Measurements from ENCODE around the gene ZNF83. TPM values are rescaled to one million over a fixed set of nuclear protein-coding genes. Genes with fewer than 3 reads are reported as not detected.
A peak's percentile ranks its signal among the peaks of the same experiment; 100 is the strongest.

ZNF83 gene
- total RNA-seq, 4 donors from 2014 or later = 10.3 to 45.8 (median 15.8) TPM

- intact Hi-C loops (cut with DNase I) = no loop called here
- 77 to 83% methylated on average over 2 to 6 of the region's 6 CpGs for WGBS, 2 donors
- no peak for DNase-seq
- TF ChIP-seq POLR2A (IDR thresholded peaks at IDR 0.05) (no peak), CTCF (IDR thresholded peaks at IDR 0.05) (no peak)
- Histone ChIP-seq H3K27me3 (no peaks in the 10 kb centered on the region), H3K4me3 (no peak overlapping the region), H3K4me1 (peaks cover 0 to 10% (median 0%) of the 10 kb centered on the region in 3 donors), H3K27ac (peak overlapping the region in 2 of 4 donors; percentile 61 to 70), H3K9me3 (peaks cover 0 to 16% (median 0%) of the 10 kb centered on the region in 3 donors), H3K36me3 (peaks cover 0 to 60% (median 0%) of the 10 kb centered on the region in 3 donors)
Observed at GRCh38 chr19:52665529-52665928, 27.4 kb upstream of the ZNF83 start.

GRCh38 chr19:52665027-52665426 is 26.9 kb upstream of the ZNF83 start:
- DNase-seq = no peak
- Histone ChIP-seq H3K36me3 (peaks cover 0 to 64% (median 0%) of the 10 kb centered on the region in 3 donors), H3K4me1 (peaks cover 0 to 10% (median 0%) of the 10 kb centered on the region in 3 donors), H3K4me3 (no peak overlapping the region), H3K27ac (peak overlapping the region; percentile 17 to 70 (median 58)), H3K27me3 (no peaks in the 10 kb centered on the region), H3K9me3 (peaks cover 0 to 11% (median 0%) of the 10 kb centered on the region in 3 donors)
- TF ChIP-seq POLR2A (IDR thresholded peaks at IDR 0.05) = no peak
- TF ChIP-seq CTCF (IDR thresholded peaks at IDR 0.05) = no peak
- 93 to 98% methylated on average over 4 of the region's 4 CpGs for WGBS, 2 donors
- intact Hi-C loops (cut with DNase I) = no loop called here

GRCh38 chr19:52664461-52664860 is 26.3 kb upstream of the ZNF83 start:
- Histone ChIP-seq H3K36me3 (peaks cover 0 to 67% (median 0%) of the 10 kb centered on the region in 3 donors), H3K9me3 (peaks cover 0 to 10% (median 0%) of the 10 kb centered on the region in 3 donors), H3K4me3 (no peak overlapping the region), H3K4me1 (peaks cover 0 to 10% (median 0%) of the 10 kb centered on the region in 3 donors), H3K27me3 (no peaks in the 10 kb centered on the region), H3K27ac (peak overlapping the region in 3 of 4 donors; percentile 54 to 70 (median 61))
- 74 to 76% methylated on average over 4 to 5 of the region's 5 CpGs for WGBS, 2 donors
- no peak for DNase-seq
- intact Hi-C loops (cut with DNase I) = no loop called here
- TF ChIP-seq POLR2A (IDR thresholded peaks at IDR 0.05) (no peak), CTCF (IDR thresholded peaks at IDR 0.05) (no peak)

- H3K27me3 ChIP-seq = no peaks in the 10 kb centered on the region
- peaks cover 0 to 20% (median 0%) of the 10 kb centered on the region in 3 donors for H3K9me3 ChIP-seq
- H3K4me1 ChIP-seq = peaks cover 0 to 10% (median 0%) of the 10 kb centered on the region in 3 donors
- WGBS, 2 donors = 67 to 95% methylated on average over 3 of the region's 3 CpGs
- no peak for DNase-seq
- TF ChIP-seq POLR2A (IDR thresholded peaks at IDR 0.05) (no peak), CTCF (IDR thresholded peaks at IDR 0.05) (no peak)
- H3K4me3 ChIP-seq = no peak overlapping the region
- H3K36me3 ChIP-seq = peaks cover 0 to 74% (median 0%) of the 10 kb centered on the region in 3 donors
- H3K27ac ChIP-seq = no peak overlapping the region
- intact Hi-C loops (cut with DNase I) = no loop called here
Observed at GRCh38 chr19:52662631-52663030, 24.5 kb upstream of the ZNF83 start.

GRCh38 chr19:52660981-52661380 is 22.8 kb upstream of the ZNF83 start:
- no peak for DNase-seq
- H3K27ac ChIP-seq = no peak overlapping the region
- H3K27me3 ChIP-seq = no peaks in the 10 kb centered on the region
- intact Hi-C loops (cut with DNase I) = no loop called here
- peaks cover 0 to 25% (median 0%) of the 10 kb centered on the region in 3 donors for H3K9me3 ChIP-seq
- H3K4me1 ChIP-seq = peaks cover 0 to 10% (median 0%) of the 10 kb centered on the region in 3 donors
- TF ChIP-seq CTCF (IDR thresholded peaks at IDR 0.05) = no peak
- no peak for TF ChIP-seq POLR2A (IDR thresholded peaks at IDR 0.05)
- H3K4me3 ChIP-seq = no peak overlapping the region
- WGBS, 2 donors = 58 to 69% methylated on average over 3 of the region's 3 CpGs
- peaks cover 0 to 90% (median 0%) of the 10 kb centered on the region in 3 donors for H3K36me3 ChIP-seq

Measured in esophagus squamous epithelium (tissue), 5 donors.